GM19023 (cell line): ENCODE data around the gene SDCCAG8.

Experiments used
- ATAC-seq: cut with Tn5 transposase; IDR thresholded peaks from one replicate; pipeline ENCODE4 v1.9.1; 2021; ENCODE audit warnings: mild to moderate bottlenecking, moderate library complexity; ENCODE audit not compliant: unreplicated experiment

Gene SDCCAG8

GRCh38 chr1:243449373-243449772, 193.5 kb downstream of the SDCCAG8 start:
- no peak for ATAC-seq

- ATAC-seq: no peak
Measured at GRCh38 chr1:243452092-243452491, 196.3 kb downstream of the SDCCAG8 start.

GRCh38 chr1:243454328-243454997, 198.6 kb downstream of the SDCCAG8 start:
- no peak for ATAC-seq

DNA sequence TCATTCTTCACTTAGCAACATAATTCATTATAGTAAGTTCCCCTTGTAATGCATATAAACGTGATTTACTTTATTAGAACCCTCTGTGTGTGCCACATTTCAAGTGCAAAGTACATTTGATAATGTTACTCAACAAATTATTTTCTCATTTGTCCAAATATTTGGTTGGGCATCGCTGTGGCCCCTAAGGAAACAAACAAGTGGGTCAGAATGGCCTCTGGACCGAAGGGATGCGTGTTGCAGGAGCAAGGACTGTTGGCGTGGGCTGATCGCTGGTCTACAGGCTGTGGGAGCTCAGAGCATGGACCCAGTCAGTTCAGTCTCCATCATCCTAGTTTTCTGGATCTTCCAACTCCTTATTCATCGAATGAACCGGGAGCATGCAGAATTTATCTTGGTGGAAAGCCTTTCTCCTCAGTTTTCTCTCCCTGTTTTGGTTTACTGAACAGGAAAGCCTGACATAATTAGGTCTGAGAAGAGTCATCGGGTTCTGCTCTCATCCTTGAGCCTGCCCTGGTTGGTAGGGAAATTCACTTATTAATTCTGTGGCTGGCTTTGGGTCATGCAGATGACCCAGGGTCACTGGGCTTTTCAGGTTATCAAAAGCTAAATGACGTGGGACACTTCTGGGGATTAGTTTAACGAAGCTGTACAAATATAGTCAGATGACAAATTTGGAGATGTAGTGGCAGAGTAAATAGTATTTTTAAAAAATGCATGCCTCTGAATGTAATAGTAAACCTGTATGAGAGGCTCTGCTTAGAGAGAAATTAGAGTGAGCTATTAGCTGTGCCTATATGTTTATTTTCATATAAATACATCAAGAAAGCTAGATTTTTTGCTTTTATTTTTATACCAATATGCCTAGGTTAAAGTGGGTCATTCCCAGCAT, 200.2 kb downstream of the SDCCAG8 start:
- ATAC-seq: no peak

- no peak for ATAC-seq
Measured at GRCh38 chr1:243457363-243457982, 201.6 kb downstream of the SDCCAG8 start.

GRCh38 chr1:243459059-243459458, 203.2 kb downstream of the SDCCAG8 start:
- ATAC-seq: no peak

- no peak for ATAC-seq
Measured at GRCh38 chr1:243461700-243462099, 205.9 kb downstream of the SDCCAG8 start.

DNA sequence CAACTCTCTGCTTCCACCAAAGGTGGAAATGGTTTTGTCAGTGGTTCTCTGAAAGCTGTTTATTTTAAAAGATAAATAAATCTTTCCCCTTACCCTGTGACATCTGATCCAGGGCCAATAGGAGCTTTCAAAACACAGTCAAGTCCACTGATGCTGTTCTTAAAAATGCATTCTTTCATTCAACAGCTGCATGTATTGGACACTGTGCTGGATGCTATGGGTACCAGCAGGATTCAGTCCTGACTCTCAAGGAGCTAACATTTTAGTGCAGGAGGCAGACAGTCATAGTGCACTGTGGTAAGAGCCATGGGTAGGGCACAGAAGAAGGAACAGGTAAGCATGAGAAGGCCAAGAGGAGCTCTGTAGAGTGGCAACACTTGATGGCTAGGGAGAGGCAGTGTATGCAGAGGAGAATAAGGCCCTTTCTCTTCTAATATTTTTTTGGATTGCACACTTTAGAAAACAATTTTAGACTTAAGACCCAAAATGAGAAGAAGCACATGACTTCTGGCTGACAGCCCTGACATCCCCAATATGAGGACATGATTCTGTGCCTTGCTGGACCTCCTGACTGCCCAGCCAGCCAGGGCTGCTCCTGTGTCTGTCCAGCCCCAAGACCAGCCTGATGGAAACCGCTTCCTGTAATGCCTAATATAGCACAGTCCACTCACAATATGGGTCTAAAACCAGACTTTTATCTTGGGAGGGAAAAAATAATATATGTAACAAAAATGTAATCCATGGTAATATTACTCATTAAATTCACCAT, 207.3 kb downstream of the SDCCAG8 start:
- no peak for ATAC-seq

GRCh38 chr1:243465081-243465480, 209.2 kb downstream of the SDCCAG8 start:
- ATAC-seq: no peak

- no peak for ATAC-seq
Measured at GRCh38 chr1:243465738-243466137, 209.9 kb downstream of the SDCCAG8 start.

- ATAC-seq: no peak
Measured at GRCh38 chr1:243469497-243469896, 213.7 kb downstream of the SDCCAG8 start.

DNA sequence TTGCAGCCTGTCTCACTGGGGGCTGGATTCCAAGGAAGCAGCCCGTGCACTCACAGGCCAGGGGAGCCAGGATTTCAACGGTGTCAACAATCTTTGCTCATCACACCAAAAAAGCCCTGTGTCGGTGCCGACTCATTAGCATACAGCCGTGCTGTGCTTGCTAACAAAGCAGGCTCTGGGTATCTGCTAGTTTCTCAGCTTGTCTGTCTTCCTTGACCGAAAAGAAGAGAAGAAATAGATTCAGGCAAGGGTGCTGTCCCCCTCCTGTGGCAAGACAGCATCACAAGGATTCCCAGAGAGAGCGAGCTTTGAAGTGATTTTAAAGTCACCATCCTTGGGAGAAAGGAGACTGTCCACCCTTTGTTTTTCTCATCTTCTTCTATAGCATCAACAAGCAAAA, 214.7 kb downstream of the SDCCAG8 start:
- ATAC-seq: no peak

- ATAC-seq: no peak
Measured at GRCh38 chr1:243471026-243471685, 215.3 kb downstream of the SDCCAG8 start.

DNA sequence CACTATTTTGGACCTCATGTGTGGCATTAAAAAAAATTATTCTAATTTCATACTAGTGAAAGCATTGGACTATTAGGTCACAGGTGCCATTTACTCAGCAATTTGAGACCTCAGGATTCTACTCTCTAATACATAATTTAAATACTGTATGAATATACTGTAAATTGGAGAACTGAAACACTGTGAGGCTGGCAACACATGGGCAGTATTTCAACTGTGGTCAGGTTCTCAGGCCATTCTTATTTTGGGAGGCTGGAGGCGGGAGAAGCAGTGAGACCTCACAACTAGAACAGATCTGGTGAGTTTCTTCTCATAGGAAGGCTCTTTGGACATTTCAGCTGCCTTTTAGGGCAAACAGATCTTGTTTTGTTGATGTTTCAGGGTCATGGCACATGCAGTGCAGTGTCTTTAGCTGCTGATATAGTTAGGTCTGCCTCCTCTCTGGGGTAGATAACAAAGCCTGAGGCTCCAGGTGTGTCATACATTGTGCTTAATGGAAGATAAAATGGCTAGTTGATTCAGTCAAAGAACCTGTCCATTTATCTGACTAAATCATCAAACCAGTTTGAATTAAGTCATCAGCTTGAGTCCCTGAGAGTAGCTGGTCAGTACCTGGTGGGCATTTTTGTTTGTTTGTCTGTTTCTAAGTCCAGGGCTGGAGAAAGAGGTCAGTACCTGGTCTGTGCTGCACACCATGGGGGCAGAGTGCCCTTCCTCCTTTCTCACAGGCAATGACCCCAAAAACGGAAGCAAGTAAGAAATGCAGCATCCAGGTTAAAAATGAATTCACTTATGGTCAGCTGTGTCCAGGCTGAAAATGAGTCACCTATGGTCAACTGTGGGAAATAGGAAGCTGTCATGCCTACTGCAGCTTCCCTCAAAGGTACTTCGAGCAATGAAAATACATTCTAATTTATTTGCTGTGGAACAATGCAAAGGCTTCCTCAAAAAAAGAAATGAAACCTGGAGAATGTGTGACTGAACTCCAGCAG, 216.2 kb downstream of the SDCCAG8 start:
- no peak for ATAC-seq

GRCh38 chr1:243473227-243474135, 217.6 kb downstream of the SDCCAG8 start:
- no peak for ATAC-seq

GRCh38 chr1:243474136-243474881, 218.5 kb downstream of the SDCCAG8 start:
- no peak for ATAC-seq

DNA sequence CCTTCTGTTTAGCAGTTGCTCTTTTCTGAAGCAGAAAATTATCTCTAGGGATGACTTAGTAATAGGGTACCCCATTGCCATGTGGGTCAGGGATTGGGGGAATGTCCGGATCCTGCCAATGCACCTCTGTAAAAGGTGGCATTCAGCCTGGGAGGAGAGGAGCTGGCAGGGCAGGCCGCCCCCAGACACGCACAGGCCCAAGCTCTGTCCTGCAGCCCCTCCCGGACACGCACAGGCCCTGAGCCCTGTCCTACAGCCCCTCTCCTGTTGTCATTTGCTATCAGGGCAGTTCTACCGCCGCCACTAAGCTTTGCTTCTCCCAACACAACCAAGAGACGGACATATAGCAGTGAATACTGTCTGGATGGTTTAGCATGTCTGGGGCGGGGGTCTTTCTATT, 219.1 kb downstream of the SDCCAG8 start:
- ATAC-seq: no peak

- no peak for ATAC-seq
Measured at GRCh38 chr1:243475966-243476365, 220.1 kb downstream of the SDCCAG8 start.
